Karpas-422 (cell line): ENCODE results near the gene KRTAP12-3. TPM values are rescaled to one million over a fixed set of nuclear protein-coding genes. Genes with fewer than 3 reads are reported as not detected.

ENCODE experiments used
- DNase-seq: peaks from one replicate; pipeline ENCODE4 v3.0.0-alpha.2; 2015
- H2AFZ ChIP-seq: fragments of 200-600 bp; sonication (generic); 2 replicates; pipeline ENCODE4 v1.6.1; 2014; ENCODE audit warnings: antibody characterized with exemption, low read length, mixed read lengths
- H3K27ac ChIP-seq: fragments of 200-600 bp; sonication (generic); 2 replicates; pipeline ENCODE4 v1.5.1; 2014; ENCODE audit warnings: mild to moderate bottlenecking, low read length, moderate library complexity
- H3K27me3 ChIP-seq: fragments of 200-600 bp; sonication (generic); 2 replicates; pipeline ENCODE4 v1.6.1; 2014; ENCODE audit warnings: low read length, mixed read lengths
- H3K36me3 ChIP-seq: fragments of 200-600 bp; sonication (generic); 2 replicates; pipeline ENCODE4 v1.6.1; 2014; ENCODE audit warnings: low read length, mixed read lengths; ENCODE audit not compliant: insufficient read depth
- H3K4me1 ChIP-seq: fragments of 200-600 bp; sonication (generic); 2 replicates; pipeline ENCODE4 v1.6.1; 2014; ENCODE audit warnings: mild to moderate bottlenecking, low read length, mixed read lengths
- H3K4me2 ChIP-seq: fragments of 200-600 bp; sonication (generic); 2 replicates; pipeline ENCODE4 v1.6.1; 2014; ENCODE audit warnings: low read length, low read depth, mild to moderate bottlenecking; ENCODE audit not compliant: poor library complexity, severe bottlenecking
- H3K4me3 ChIP-seq: fragments of 200-600 bp; sonication (generic); 2 replicates; pipeline ENCODE4 v1.5.1; 2014; ENCODE audit warnings: mild to moderate bottlenecking, antibody characterized with exemption, low read length, mixed read lengths
- H3K79me2 ChIP-seq: fragments of 200-600 bp; sonication (generic); 2 replicates; pipeline ENCODE4 v1.6.1; 2014; ENCODE audit warnings: mild to moderate bottlenecking, low read length, mixed read lengths
- H3K9ac ChIP-seq: fragments of 200-600 bp; sonication (generic); 2 replicates; pipeline ENCODE4 v1.6.0; 2014; ENCODE audit warnings: low read length
- H3K9me2 ChIP-seq: fragments of 200-600 bp; sonication (generic), shearing (Covaris generic); replicated peaks from 2 replicates; pipeline ENCODE4 v1.6.0; 2014; ENCODE audit warnings: mild to moderate bottlenecking, low read length, moderate library complexity; ENCODE audit not compliant: insufficient read depth
- H3K9me3 ChIP-seq: fragments of 300-700, 200-600 bp; sonication (generic); 2 replicates; pipeline ENCODE4 v1.6.1; 2014; ENCODE audit warnings: low read length, mixed read lengths
- H4K20me1 ChIP-seq: fragments of 200-600 bp; sonication (generic); 2 replicates; pipeline ENCODE4 v1.6.1; 2014; ENCODE audit warnings: mild to moderate bottlenecking, antibody characterized with exemption, low read length, low read depth; ENCODE audit not compliant: insufficient read depth
- total RNA-seq: library from RNA; depleted of rRNA; stranded (reverse); fragments of >200 nt; shearing (Covaris generic); gene quantifications from 2 replicates; pipeline ENCODE4 v1.2.3, GENCODE V29; 2014; ENCODE audit warnings: low replicate concordance

Gene KRTAP12-3
- total RNA-seq, 1 experiment from 2014 or later = not detected

DNA sequence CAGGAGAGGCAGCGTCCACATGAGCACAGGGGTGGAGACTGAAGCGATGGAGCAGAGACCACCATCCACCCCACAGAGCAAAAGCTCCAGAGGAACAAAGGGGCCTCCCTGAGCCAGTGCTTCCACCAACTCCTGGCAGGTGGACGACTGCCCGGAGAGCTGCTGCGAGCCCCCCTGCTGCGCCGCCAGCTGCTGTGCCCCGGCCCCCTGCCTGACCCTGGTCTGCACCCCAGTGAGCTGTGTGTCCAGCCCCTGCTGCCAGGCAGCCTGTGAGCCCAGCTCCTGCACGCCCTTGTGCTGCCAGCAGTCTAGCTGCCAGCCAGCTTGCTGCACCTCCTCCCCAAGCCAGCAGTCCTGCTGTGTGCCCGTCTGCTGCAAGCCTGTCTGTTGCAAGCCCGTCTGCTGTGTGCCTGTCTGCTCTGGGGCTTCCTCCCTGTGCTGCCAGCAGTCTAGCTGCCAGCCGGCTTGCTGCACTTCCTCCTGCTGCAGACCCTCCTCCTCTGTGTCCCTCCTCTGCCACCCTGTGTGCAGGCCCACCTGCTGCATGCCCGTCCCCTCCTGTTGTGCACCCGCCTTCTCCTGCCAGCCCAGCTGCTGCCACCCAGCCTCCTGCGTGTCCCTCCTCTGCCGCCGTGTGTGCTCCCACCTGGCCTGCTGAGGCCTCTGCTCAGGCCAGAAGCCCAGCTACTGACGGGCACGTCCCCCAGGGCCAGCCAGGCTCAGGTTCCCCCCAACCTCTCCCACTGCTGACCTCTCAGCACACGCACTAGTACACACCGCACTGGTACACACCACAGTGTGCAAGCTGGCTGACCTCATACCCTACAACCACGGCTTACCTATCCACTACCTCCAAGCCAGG lies 44.6 kb downstream of the KRTAP12-3 start:
- no peak overlapping the region for H3K9ac ChIP-seq
- H3K27ac ChIP-seq = no peak overlapping the region
- no peaks in the 10 kb centered on the region for H3K79me2 ChIP-seq
- H3K9me2 ChIP-seq = no peaks in the 10 kb centered on the region
- H4K20me1 ChIP-seq = no peaks in the 10 kb centered on the region
- no peaks in the 10 kb centered on the region for H3K27me3 ChIP-seq
- no peaks in the 10 kb centered on the region for H3K4me1 ChIP-seq
- no peaks in the 10 kb centered on the region for H3K9me3 ChIP-seq
- no peak overlapping the region for H3K4me3 ChIP-seq
- no peaks in the 10 kb centered on the region for H3K36me3 ChIP-seq
- no peak for DNase-seq
- no peak overlapping the region for H3K4me2 ChIP-seq
- H2AFZ ChIP-seq = no peak overlapping the region

DNA sequence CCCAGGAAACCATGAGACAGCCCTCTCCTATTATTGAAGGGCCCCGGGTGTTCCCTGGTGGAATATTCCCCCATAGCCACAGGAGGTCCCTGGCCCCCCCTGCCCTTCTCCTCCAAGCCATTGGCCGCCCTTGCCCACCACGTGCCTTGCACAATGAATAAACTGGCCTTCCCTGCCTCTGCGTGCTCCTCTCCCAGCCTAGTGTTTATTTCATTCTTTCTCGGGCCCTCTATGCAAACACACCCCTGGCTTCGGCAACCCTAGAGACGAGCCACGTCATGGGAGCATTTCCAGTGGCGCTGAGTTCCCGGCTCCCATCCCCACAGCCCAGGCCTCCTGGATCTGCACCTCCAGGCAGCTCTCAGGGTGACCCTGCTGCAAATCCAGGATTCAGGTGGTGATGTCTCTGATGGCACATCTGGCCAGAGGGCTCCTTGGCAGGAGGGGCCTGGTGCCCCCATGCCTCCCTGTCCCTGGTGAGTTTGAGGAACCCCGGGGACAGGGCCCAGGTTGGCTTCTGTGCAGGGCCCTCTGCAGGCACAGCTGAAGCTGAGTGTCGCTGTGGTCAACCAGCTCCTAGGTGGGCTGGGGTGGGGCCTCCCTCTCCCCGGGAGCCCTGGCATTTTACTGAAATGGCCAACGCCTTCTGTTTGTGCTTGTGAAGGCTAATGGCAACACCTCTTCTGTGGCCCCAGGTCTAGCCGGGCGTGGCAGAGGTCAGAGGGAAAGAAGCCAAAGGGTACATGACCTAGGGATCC lies 45.4 kb downstream of the KRTAP12-3 start:
- no peaks in the 10 kb centered on the region for H3K36me3 ChIP-seq
- H3K4me3 ChIP-seq = no peak overlapping the region
- H3K4me1 ChIP-seq = no peaks in the 10 kb centered on the region
- H3K4me2 ChIP-seq = no peak overlapping the region
- no peak overlapping the region for H2AFZ ChIP-seq
- H3K79me2 ChIP-seq = no peaks in the 10 kb centered on the region
- H3K9me2 ChIP-seq = no peaks in the 10 kb centered on the region
- DNase-seq = no peak
- no peaks in the 10 kb centered on the region for H3K27me3 ChIP-seq
- no peak overlapping the region for H3K27ac ChIP-seq
- H3K9me3 ChIP-seq = no peaks in the 10 kb centered on the region
- no peaks in the 10 kb centered on the region for H4K20me1 ChIP-seq
- no peak overlapping the region for H3K9ac ChIP-seq

DNA sequence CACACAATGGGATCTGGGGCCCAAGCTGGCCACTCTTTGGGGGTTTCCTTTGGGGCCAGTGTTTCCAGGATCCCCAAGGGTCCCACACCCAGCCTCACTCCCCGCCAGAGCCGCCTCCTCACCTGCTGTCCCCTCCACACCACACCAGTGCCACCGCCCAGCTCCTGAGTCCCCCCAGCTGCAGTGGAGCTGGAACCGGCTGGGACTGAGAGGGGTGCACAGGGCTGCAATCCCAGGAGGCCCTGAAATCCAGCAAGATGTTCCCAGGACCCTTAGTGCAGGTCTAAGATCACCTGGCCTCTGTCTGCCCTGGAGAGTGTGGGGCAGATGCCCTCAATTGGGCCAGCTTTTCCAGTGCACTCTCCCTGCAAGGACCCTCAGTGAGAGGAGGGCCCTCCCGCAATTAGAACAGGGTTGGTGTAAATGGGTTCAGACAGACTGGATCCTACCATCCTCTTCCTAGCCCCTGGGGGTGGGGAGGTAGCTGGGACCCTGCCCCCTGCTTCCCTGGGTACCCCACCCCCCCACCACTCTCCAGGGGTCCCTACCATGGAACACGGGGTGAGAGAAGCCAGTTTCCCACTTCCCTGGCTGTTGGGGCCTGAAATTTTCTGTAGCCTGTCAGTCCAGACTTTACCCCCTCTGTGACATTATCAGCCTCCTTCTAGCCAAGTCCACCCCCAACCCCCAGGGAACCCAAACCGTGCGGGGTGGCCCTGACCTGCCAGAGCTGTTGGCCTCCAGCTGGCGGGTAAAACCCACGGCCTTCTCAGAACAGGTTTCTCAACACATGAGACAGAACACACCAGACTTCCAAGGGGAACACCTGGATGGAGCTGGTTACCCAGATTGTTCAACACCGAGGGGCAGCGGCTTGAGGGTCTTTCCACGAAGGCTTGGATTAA lies 46.3 kb downstream of the KRTAP12-3 start:
- Histone ChIP-seq H3K9ac (no peak overlapping the region), H3K9me3 (no peaks in the 10 kb centered on the region), H3K27ac (no peak overlapping the region), H3K4me2 (no peak overlapping the region), H3K27me3 (no peaks in the 10 kb centered on the region), H3K4me3 (no peak overlapping the region), H2AFZ (no peak overlapping the region), H4K20me1 (no peaks in the 10 kb centered on the region), H3K79me2 (no peaks in the 10 kb centered on the region), H3K36me3 (no peaks in the 10 kb centered on the region), H3K4me1 (no peaks in the 10 kb centered on the region), H3K9me2 (no peaks in the 10 kb centered on the region)
- DNase-seq = no peak

DNA sequence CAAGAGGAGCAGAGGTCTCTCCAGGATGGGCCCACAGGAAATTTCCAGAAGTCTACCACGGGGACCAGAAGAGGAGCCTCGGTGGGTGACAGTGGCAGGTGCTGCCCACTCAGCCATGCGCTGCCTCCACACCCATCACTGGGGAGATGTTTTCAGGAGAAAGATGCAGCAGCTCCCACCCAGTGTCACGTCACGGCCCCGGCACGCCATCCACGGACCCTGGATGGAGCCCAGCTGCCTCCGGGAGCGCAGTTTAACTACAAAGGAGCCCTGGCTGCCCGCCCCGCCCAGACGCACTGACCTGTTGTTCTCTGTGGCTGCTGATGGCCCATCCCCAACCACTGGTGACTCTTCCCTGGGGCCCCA lies 46.9 kb downstream of the KRTAP12-3 start:
- H3K9me2 ChIP-seq = no peaks in the 10 kb centered on the region
- H3K4me1 ChIP-seq = no peaks in the 10 kb centered on the region
- no peak overlapping the region for H2AFZ ChIP-seq
- H3K79me2 ChIP-seq = no peaks in the 10 kb centered on the region
- no peaks in the 10 kb centered on the region for H3K9me3 ChIP-seq
- H3K27ac ChIP-seq = no peak overlapping the region
- no peak overlapping the region for H3K4me3 ChIP-seq
- H3K9ac ChIP-seq = no peak overlapping the region
- no peak overlapping the region for H3K4me2 ChIP-seq
- no peaks in the 10 kb centered on the region for H4K20me1 ChIP-seq
- no peaks in the 10 kb centered on the region for H3K36me3 ChIP-seq
- DNase-seq = no peak
- H3K27me3 ChIP-seq = no peaks in the 10 kb centered on the region

DNA sequence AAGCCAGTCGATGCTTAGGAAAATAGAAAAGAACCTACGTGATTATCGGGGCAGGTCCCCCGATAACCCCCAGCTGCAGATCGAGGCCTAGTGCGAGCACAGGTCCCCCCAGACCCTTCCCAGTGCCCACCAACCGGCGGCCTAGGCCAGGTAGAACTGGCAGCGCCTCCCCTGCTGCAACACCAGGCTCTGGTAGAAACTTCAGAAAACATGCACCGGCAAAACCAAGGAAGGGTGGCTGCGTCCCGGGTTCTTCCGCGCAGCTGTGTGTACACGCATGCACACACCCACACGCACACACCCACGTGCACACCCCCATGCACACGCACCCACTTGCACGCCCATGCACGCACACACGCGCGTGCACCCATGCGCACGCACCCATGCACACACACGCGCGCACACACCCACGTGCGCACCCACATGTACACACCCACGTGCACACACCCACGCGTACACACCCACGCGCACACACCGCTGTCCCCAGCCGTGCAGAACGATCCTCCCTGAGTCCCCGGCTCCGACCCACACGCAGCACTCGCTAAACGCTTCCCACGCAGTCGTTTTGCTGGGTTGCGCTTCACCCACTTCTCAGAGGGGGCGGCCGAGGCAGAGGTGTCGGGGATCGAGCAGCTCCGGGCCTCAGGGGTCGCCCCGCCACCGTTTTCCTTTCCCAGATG lies 48.4 kb downstream of the KRTAP12-3 start:
- H3K36me3 ChIP-seq = no peaks in the 10 kb centered on the region
- no peaks in the 10 kb centered on the region for H3K79me2 ChIP-seq
- no peak for DNase-seq
- H4K20me1 ChIP-seq = no peaks in the 10 kb centered on the region
- no peaks in the 10 kb centered on the region for H3K27me3 ChIP-seq
- H3K27ac ChIP-seq = no peak overlapping the region
- H3K9ac ChIP-seq = no peak overlapping the region
- no peaks in the 10 kb centered on the region for H3K9me2 ChIP-seq
- H3K4me2 ChIP-seq = no peak overlapping the region
- H2AFZ ChIP-seq = no peak overlapping the region
- H3K9me3 ChIP-seq = no peaks in the 10 kb centered on the region
- no peaks in the 10 kb centered on the region for H3K4me1 ChIP-seq
- H3K4me3 ChIP-seq = no peak overlapping the region

DNA sequence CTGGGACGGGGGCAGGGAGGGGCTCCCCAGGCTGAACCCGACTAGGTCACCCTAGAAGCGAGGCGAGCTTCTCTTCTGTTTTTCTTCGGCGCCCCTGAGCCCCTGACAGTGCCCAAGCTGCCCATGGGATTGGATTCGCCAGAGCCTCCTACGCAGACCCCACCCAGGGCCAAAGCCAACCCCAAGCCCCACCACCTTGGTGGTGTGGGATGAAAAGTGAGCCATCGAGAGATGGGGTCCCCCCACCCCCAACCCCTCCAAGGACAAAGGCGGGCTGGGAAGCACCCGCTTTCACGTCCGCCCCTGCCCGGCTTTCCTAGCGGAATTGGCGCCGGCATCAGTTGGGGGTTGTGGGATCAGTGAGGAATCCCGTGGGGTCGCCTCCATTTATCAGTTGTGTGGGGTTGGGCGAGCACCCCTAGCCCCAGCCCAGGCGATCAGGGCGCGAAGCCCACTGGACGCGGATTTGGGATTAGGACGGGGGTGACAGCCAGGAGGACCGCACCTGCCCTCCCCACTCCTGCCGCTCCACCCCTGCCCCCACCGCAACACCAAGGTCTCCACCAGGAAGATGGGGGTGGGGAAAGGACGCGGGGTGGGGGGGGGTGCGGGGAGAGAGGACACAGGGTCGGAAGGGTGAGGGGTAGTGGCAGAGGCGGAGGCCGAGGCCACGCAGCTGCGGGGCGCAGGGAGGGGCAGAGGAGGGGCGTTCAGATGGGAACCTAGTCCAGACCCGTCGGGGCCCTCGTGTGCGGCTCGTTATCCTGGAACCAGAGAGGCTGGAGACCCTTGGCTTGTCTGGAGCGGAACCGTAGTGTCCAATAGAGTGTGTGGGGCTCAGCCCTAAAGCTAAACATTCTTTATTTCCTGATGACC lies 49.2 kb downstream of the KRTAP12-3 start:
- Histone ChIP-seq H3K27ac (no peak overlapping the region), H2AFZ (no peak overlapping the region), H4K20me1 (no peaks in the 10 kb centered on the region), H3K4me3 (no peak overlapping the region), H3K36me3 (no peaks in the 10 kb centered on the region), H3K79me2 (no peaks in the 10 kb centered on the region), H3K4me2 (no peak overlapping the region), H3K4me1 (no peaks in the 10 kb centered on the region), H3K9ac (no peak overlapping the region), H3K9me3 (no peaks in the 10 kb centered on the region), H3K9me2 (no peaks in the 10 kb centered on the region), H3K27me3 (no peaks in the 10 kb centered on the region)
- no peak for DNase-seq
